ENCODE results near the gene METRNL. TPM values are rescaled to one million over a fixed set of nuclear protein-coding genes. Genes with fewer than 3 reads are reported as not detected.

The METRNL gene
- total RNA-seq, 4 donors from 2014 or later = 80.3 to 137 (median 87.7) TPM

GRCh38 chr17:83062011-83062817 lies 17.2 kb upstream of the METRNL start:
- no peak overlapping the region for H3K27ac ChIP-seq
- no peak for DNase-seq
- TF ChIP-seq POLR2A (IDR thresholded peaks at IDR 0.05) = no peak
- no peak for TF ChIP-seq CTCF (IDR thresholded peaks at IDR 0.05)

GRCh38 chr17:83062818-83063671 lies 16.4 kb upstream of the METRNL start:
- Histone ChIP-seq H3K9me3 (no peaks in the 10 kb centered on the region), H3K27me3 (peaks cover 0 to 7% (median 0%) of the 10 kb centered on the region in 4 donors), H3K27ac (no peak overlapping the region), H3K4me3 (no peak overlapping the region), H3K36me3 (no peaks in the 10 kb centered on the region), H3K4me1 (peaks cover 0 to 27% (median 11%) of the 10 kb centered on the region in 3 donors)
- no peak for TF ChIP-seq POLR2A (IDR thresholded peaks at IDR 0.05)
- TF ChIP-seq CTCF (IDR thresholded peaks at IDR 0.05) = no peak
- 64 to 74% methylated on average over 10 to 13 of the region's 30 CpGs for WGBS, 2 donors
- intact Hi-C loops (cut with DNase I) = no loop called here
- DNase-seq = no peak

More at GRCh38 chr17:83062011-83062817, 17.2 kb upstream of the METRNL start:
- no peak overlapping the region for H3K4me3 ChIP-seq
- intact Hi-C loops (cut with DNase I) = no loop called here
- no peaks in the 10 kb centered on the region for H3K36me3 ChIP-seq
- 71 to 78% methylated on average over 4 to 6 of the region's 24 CpGs for WGBS, 2 donors
- H3K27me3 ChIP-seq = peaks cover 0 to 11% (median 0%) of the 10 kb centered on the region in 4 donors
- peaks cover 0 to 27% (median 11%) of the 10 kb centered on the region in 3 donors for H3K4me1 ChIP-seq
- H3K9me3 ChIP-seq = no peaks in the 10 kb centered on the region

- no peak for DNase-seq
- H3K9me3 ChIP-seq = no peaks in the 10 kb centered on the region
- H3K4me1 ChIP-seq = peaks cover 0 to 31% (median 11%) of the 10 kb centered on the region in 3 donors
- intact Hi-C loops (cut with DNase I) = no loop called here
- TF ChIP-seq CTCF (IDR thresholded peaks at IDR 0.05) (no peak), POLR2A (IDR thresholded peaks at IDR 0.05) (no peak)
- no peaks in the 10 kb centered on the region for H3K36me3 ChIP-seq
- no peak overlapping the region for H3K27ac ChIP-seq
- no peak overlapping the region for H3K4me3 ChIP-seq
- 60 to 78% methylated on average over 1 to 10 of the region's 18 CpGs for WGBS, 2 donors
- peaks cover 0 to 5% (median 0%) of the 10 kb centered on the region in 4 donors for H3K27me3 ChIP-seq
Measured at GRCh38 chr17:83064021-83064731, 15.2 kb upstream of the METRNL start.

GRCh38 chr17:83064732-83065659 lies 14.4 kb upstream of the METRNL start:
- no peak for TF ChIP-seq POLR2A (IDR thresholded peaks at IDR 0.05)
- TF ChIP-seq CTCF (IDR thresholded peaks at IDR 0.05) = no peak
- no peak overlapping the region for H3K4me3 ChIP-seq
- peaks cover 0 to 34% (median 11%) of the 10 kb centered on the region in 3 donors for H3K4me1 ChIP-seq
- 77 to 85% methylated on average over 15 to 17 of the region's 37 CpGs for WGBS, 2 donors
- DNase-seq = no peak
- H3K36me3 ChIP-seq = no peaks in the 10 kb centered on the region
- no peaks in the 10 kb centered on the region for H3K9me3 ChIP-seq
- peaks cover 0 to 8% (median 0%) of the 10 kb centered on the region in 4 donors for H3K27me3 ChIP-seq
- H3K27ac ChIP-seq = no peak overlapping the region
- intact Hi-C loops (cut with DNase I) = no loop called here

Data from esophagus squamous epithelium (tissue), 5 donors.